Uterus (tissue), 4 donors: ENCODE data around the gene OTUB2. TPM values are rescaled to one million over a fixed set of nuclear protein-coding genes. Genes with fewer than 3 reads are reported as not detected.

ENCODE experiments used
- DNase-seq, 2 donors: peaks; one replicate each; pipeline ENCODE4 v3.0.0-alpha.2; 2019 to 2020
- H3K27ac ChIP-seq, 2 donors: fragments of 200-600 bp; sonication (generic); 1 replicate in 1 of 2; 2 replicates in 1 of 2; pipeline ENCODE4 v1.5.1; 2016 to 2018
- H3K27me3 ChIP-seq, 2 donors: fragments of 200-600 bp; sonication (generic); one replicate each; pipeline ENCODE4 v1.5.1; 2018 to 2019; ENCODE audit warnings: control low read depth in 1 of 2
- H3K36me3 ChIP-seq, 2 donors: fragments of 200-600 bp; sonication (generic); one replicate each; pipeline ENCODE4 v1.5.1; 2019; ENCODE audit warnings: control low read depth in 1 of 2
- H3K4me1 ChIP-seq, 2 donors: fragments of 200-600 bp; sonication (generic); one replicate each; pipeline ENCODE4 v1.5.1; 2018 to 2019; ENCODE audit warnings: control low read depth in 1 of 2
- H3K4me3 ChIP-seq, 2 donors: fragments of 200-600 bp; sonication (generic); 1 replicate in 1 of 2; 2 replicates in 1 of 2; pipeline ENCODE4 v1.5.1; 2018 to 2019; ENCODE audit warnings: mild to moderate bottlenecking in 1 of 2
- H3K9me3 ChIP-seq, 2 donors: fragments of 200-600 bp; sonication (generic); one replicate each; pipeline ENCODE4 v1.5.1; 2019; ENCODE audit warnings: control low read depth in 1 of 2
- POLR2A ChIP-seq, 2 donors: fragments of 450-650 bp; IDR thresholded peaks; one replicate each; pipeline ENCODE4 v1.6.1; 2016; ENCODE audit warnings: antibody characterized with exemption in 2 of 2, mild to moderate bottlenecking in 1 of 2, moderate library complexity in 1 of 2
- intact Hi-C: fragments of 100-400 bp; cut with DNase I; formaldehyde crosslinking; loops from one replicate; pipeline ENCODE4 v1.15.1; 2023; ENCODE audit warnings: low total_unique reads
- total RNA-seq, 4 donors: library from RNA; depleted of rRNA in 3 of 4; stranded (reverse); fragments of >200 nt in 3 of 4; gene quantifications; one replicate each; pipeline versions ENCODE4 v1.1.0 to v1.2.4, GENCODE V29; 2014 to 2023
- TF ChIP-seq, protein P1 (sequence below), 4 experiments: fragments of 200-600 bp in 2 of 4; fragments of 450-650 bp in 2 of 4; sonication (generic) in 2 of 4; IDR thresholded peaks; one replicate each; pipeline ENCODE4 v1.5.1; 2016 to 2019; ENCODE audit warnings: antibody characterized with exemption in 4 of 4, mild to moderate bottlenecking in 2 of 4, moderate library complexity in 1 of 4
- donor health status: DM: yes; HTN: yes; CAD: no.

Gene OTUB2
- total RNA-seq, 4 donors from 2014 or later, result 0.37 to 3.8 TPM; not detected in 2

DNA sequence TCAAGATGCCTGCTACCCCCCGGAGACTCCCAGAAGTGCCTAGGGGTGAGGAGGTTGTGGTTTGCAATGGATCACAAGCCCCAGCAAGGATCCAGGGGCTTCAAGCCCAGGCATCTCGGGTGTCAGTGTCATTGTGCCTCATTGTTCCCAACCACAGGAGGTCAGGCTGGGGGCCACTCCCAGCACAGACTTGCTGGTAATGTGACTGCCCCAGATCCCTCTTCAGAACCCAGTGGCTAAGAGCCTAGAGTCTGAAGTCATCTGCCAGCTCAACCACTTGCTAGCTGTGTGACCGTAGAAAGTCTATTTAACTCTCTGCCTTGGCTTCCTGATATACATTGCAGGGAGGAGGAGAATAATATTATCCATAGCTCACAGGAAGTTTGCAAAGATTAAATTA lies 42.1 kb upstream of the OTUB2 start:
- Histone ChIP-seq H3K27ac (no peak overlapping the region), H3K9me3 (no peaks in the 10 kb centered on the region), H3K27me3 (no peaks in the 10 kb centered on the region), H3K4me1 (peaks cover 0 to 5% of the 10 kb centered on the region in 2 donors), H3K36me3 (no peaks in the 10 kb centered on the region), H3K4me3 (no peak overlapping the region)
- TF ChIP-seq POLR2A (IDR thresholded peaks at IDR 0.05), result no peak
- TF ChIP-seq, protein P1, sequence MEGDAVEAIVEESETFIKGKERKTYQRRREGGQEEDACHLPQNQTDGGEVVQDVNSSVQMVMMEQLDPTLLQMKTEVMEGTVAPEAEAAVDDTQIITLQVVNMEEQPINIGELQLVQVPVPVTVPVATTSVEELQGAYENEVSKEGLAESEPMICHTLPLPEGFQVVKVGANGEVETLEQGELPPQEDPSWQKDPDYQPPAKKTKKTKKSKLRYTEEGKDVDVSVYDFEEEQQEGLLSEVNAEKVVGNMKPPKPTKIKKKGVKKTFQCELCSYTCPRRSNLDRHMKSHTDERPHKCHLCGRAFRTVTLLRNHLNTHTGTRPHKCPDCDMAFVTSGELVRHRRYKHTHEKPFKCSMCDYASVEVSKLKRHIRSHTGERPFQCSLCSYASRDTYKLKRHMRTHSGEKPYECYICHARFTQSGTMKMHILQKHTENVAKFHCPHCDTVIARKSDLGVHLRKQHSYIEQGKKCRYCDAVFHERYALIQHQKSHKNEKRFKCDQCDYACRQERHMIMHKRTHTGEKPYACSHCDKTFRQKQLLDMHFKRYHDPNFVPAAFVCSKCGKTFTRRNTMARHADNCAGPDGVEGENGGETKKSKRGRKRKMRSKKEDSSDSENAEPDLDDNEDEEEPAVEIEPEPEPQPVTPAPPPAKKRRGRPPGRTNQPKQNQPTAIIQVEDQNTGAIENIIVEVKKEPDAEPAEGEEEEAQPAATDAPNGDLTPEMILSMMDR (IDR thresholded peaks at IDR 0.05), result no peak
- intact Hi-C loops, result no loop called here
- no peak for DNase-seq

DNA sequence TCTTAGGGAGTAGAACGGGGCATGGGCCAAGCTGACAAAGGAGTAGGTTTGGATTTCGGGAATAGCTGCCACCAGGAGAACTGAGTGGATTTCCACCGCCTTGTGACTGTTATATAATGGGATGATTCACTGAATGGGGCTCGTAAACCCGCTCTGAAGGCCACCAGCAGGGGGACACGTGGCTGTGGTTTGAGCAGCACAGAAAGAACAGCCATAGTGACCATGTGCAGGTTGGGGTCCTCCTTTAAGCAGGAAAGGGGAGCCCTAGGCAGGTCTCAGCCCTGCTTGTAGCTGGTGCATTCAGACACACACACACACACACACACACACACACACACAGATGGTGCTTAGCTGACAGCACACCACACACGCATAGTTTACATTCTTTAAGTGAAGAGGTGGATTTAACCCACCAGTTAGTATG lies 41.1 kb upstream of the OTUB2 start:
- no peaks in the 10 kb centered on the region for H3K9me3 ChIP-seq
- H3K27ac ChIP-seq, result peak overlapping the region in 1 of 2 donors; percentile 48
- intact Hi-C loops, result no loop called here
- no peaks in the 10 kb centered on the region for H3K27me3 ChIP-seq
- H3K4me3 ChIP-seq, result no peak overlapping the region
- no peaks in the 10 kb centered on the region for H3K36me3 ChIP-seq
- TF ChIP-seq, protein P1 (IDR thresholded peaks at IDR 0.05), result peak in 2 of 4 experiments; percentile 46 to 51
- no peak for TF ChIP-seq POLR2A (IDR thresholded peaks at IDR 0.05)
- peaks cover 0 to 5% of the 10 kb centered on the region in 2 donors for H3K4me1 ChIP-seq
- DNase-seq, result peak; percentile 51 to 59

DNA sequence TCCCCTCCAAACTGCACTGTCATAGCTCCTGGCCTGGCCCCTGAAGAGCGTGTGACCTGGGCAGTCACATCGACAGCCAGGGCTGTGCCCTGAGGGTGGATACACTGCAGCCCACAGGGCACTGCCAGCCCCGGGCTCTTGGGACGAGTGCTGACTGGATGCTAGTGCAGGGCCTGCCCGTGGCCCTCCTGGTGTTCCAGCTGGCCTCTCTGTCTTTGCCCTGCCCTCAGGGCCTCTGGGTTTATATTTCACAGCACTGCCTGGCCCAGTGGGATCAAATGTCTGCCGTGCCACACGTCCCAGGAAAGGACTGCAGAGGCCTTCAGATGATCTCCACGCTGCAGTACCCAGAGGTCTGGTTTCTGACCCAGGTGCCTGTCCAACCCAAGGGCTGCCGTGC lies 39.2 kb upstream of the OTUB2 start:
- no peak for DNase-seq
- TF ChIP-seq, protein P1 (IDR thresholded peaks at IDR 0.05), result no peak
- no peak for TF ChIP-seq POLR2A (IDR thresholded peaks at IDR 0.05)
- intact Hi-C loops, result no loop called here
- no peaks in the 10 kb centered on the region for H3K27me3 ChIP-seq
- H3K9me3 ChIP-seq, result no peaks in the 10 kb centered on the region
- peaks cover 0 to 5% of the 10 kb centered on the region in 2 donors for H3K4me1 ChIP-seq
- H3K27ac ChIP-seq, result no peak overlapping the region
- no peak overlapping the region for H3K4me3 ChIP-seq
- no peaks in the 10 kb centered on the region for H3K36me3 ChIP-seq

DNA sequence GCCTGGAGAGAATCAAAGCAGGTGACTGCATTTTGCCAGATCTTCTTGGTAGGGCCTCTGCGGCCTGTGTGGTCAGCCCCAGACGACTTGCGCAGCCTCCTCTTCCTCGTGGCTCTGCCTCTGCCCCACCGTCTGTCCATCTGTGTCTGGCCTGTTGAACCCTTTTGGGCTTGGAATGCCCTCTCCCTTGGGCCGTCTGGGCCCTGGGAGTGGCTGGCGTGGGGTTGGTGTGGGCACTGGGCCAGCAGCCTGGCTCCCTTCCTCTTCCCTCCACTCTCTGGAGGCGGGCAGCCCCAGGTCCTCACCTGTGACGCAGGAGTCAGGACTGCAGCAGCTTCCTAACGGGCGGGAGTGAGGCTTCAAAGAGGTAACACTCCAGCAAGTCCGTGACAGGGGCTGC lies 38.8 kb upstream of the OTUB2 start:
- TF ChIP-seq POLR2A (IDR thresholded peaks at IDR 0.05), result no peak
- TF ChIP-seq, protein P1 (IDR thresholded peaks at IDR 0.05), result no peak
- no peaks in the 10 kb centered on the region for H3K36me3 ChIP-seq
- intact Hi-C loops, result no loop called here
- H3K4me1 ChIP-seq, result peaks cover 0 to 5% of the 10 kb centered on the region in 2 donors
- H3K27ac ChIP-seq, result no peak overlapping the region
- H3K4me3 ChIP-seq, result no peak overlapping the region
- H3K9me3 ChIP-seq, result no peaks in the 10 kb centered on the region
- no peak for DNase-seq
- no peaks in the 10 kb centered on the region for H3K27me3 ChIP-seq

DNA sequence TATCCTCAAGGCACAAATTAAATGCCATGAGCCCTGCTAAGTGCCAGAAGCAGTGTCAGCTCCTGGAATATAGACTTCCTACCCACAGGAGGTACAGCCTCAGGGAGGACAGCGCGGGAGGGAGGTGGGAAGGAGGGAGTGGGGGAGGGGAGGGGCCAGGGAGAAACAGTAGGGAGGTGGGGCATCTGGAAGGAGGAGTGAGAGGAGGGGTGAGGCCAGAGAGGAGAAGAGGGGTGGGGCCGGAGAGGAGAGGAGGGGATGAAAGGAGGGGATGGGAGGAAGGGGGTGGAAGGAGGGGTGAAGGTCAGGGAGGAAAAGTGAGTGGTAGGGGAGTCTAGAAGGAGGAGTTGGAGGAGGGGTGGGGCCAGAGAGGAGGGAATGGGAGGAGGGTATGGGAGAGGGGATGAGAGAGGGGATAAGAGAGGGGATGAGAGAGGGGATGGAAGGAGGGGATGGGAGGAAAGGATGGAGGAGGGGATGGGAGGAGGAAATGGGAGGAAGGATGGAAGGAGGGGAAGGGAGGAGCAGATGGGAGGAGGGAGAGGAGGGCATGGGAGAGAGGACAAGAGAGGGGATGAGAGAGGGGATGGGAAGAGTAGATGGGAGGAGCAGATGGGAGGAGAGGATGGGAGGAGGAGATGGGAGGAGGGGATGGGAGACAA lies 38.2 kb upstream of the OTUB2 start:
- no peak overlapping the region for H3K4me3 ChIP-seq
- no peak for DNase-seq
- no peak for TF ChIP-seq POLR2A (IDR thresholded peaks at IDR 0.05)
- TF ChIP-seq, protein P1 (IDR thresholded peaks at IDR 0.05), result no peak
- no peaks in the 10 kb centered on the region for H3K36me3 ChIP-seq
- H3K4me1 ChIP-seq, result peaks cover 0 to under 1% of the 10 kb centered on the region in 2 donors
- H3K27me3 ChIP-seq, result no peaks in the 10 kb centered on the region
- H3K27ac ChIP-seq, result no peak overlapping the region
- intact Hi-C loops, result no loop called here
- no peaks in the 10 kb centered on the region for H3K9me3 ChIP-seq
